Measurements from ENCODE around the gene NEMP2.

- TF ChIP-seq CTCF (IDR thresholded peaks at IDR 0.05) (no peak), EZH2 (IDR thresholded peaks at IDR 0.05) (no peak), EZH2phosphoT487 (IDR thresholded peaks at IDR 0.05) (no peak)
Observed at GRCh38 chr2:190563109-190563508, 28.6 kb upstream of the NEMP2 start.
